Embryonic facial prominence (tissue), 1 donor: ENCODE data around the gene C14orf132.
"Not testable (repeated sequence)": the region's sequence is repeated elsewhere in the genome, so short reads cannot be mapped to it uniquely, and the experiment has no call there.

ENCODE experiments used
- DNase-seq: peaks from one replicate; pipeline ENCODE4 v3.0.0-alpha.2; 2016; ENCODE audit errors: extremely low spot score

Gene C14orf132

GRCh38 chr14:96038920-96039632 is at the start of gene C14orf132:
Gene C14orf132, plus strand, starts transcription at chr14:96039362. Its CDS starts 139 bp downstream, at chr14:96039501.
- DNase-seq, result no peak

- no peak for DNase-seq
These were observed 45.2 kb upstream of the C14orf132 start for GRCh38 chr14:95993768-95994592.

GRCh38 chr14:95994593-95994928 is 44.6 kb upstream of the C14orf132 start:
- no peak for DNase-seq

- DNase-seq, result no peak
These were observed 40.5 kb upstream of the C14orf132 start for GRCh38 chr14:95998656-95999055.

GRCh38 chr14:96001866-96002497 is 37.2 kb upstream of the C14orf132 start:
- no peak for DNase-seq

GRCh38 chr14:96002498-96002884 is 36.7 kb upstream of the C14orf132 start:
- no peak for DNase-seq

GRCh38 chr14:96011131-96011530 is 28.0 kb upstream of the C14orf132 start:
- DNase-seq, result no peak

- DNase-seq, result no peak
These were observed 27.6 kb upstream of the C14orf132 start for GRCh38 chr14:96011607-96012006.

GRCh38 chr14:96012757-96013156 is 26.4 kb upstream of the C14orf132 start:
- DNase-seq, result not testable (repeated sequence)

- DNase-seq, result no peak
These were observed 25.0 kb upstream of the C14orf132 start for GRCh38 chr14:96014176-96014575.

GRCh38 chr14:96016501-96017160 is 22.5 kb upstream of the C14orf132 start:
- no peak for DNase-seq

- DNase-seq, result no peak
These were observed 21.3 kb upstream of the C14orf132 start for GRCh38 chr14:96017882-96018281.

- DNase-seq, result no peak
These were observed 11.5 kb upstream of the C14orf132 start for GRCh38 chr14:96027431-96028355.

- DNase-seq, result no peak
These were observed 10.0 kb upstream of the C14orf132 start for GRCh38 chr14:96029089-96029645.

GRCh38 chr14:96030108-96030760 is 8.9 kb upstream of the C14orf132 start:
- DNase-seq, result no peak

- no peak for DNase-seq
These were observed 7.5 kb upstream of the C14orf132 start for GRCh38 chr14:96031691-96032090.

- no peak for DNase-seq
These were observed 3.7 kb upstream of the C14orf132 start for GRCh38 chr14:96035456-96035855.

- no peak for DNase-seq
These were observed 1.1 kb upstream of the C14orf132 start for GRCh38 chr14:96037891-96038557.

- no peak for DNase-seq
These were observed 623 bp upstream of the C14orf132 start for GRCh38 chr14:96038558-96038919.
